Measurements from ENCODE around the gene CEP72. TPM values are rescaled to one million over a fixed set of nuclear protein-coding genes. Genes with fewer than 3 reads are reported as not detected.

The CEP72 gene
- total RNA-seq, 2 donors from 2014 or later: 3.8 to 21.0 TPM

DNA sequence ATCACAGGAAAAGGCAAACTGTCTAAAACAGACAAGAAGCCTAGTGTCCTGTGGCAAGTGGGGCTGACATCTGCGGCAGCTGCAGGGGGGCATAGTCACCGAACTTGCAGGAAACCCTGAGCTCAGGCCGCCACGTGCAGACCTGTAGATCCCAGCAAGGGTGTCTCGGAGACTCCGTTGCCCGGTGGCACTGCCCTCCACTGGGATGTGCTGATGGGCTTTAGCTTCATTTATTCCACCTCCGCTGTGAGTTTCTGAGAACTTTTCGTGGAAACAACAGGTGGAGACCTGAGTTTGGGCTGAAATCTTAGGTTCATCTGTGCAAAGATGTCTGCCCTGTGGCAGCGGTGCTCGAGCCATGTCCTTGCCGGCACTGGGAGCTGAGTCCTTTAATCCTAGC is 22.1 kb downstream of the CEP72 start:
- H3K36me3 ChIP-seq: peaks cover 4% of the 10 kb centered on the region
- no peak overlapping the region for H3K27ac ChIP-seq
- TF ChIP-seq CTCF (IDR thresholded peaks at IDR 0.05): no peak
- intact Hi-C loops (cut with DNase I): no loop called here
- no peak overlapping the region for H3K9ac ChIP-seq (ENCODE audit: low read depth in 2 of 2, low read length in 2 of 2)
- H3K4me3 ChIP-seq: no peak overlapping the region
- no peaks in the 10 kb centered on the region for H3K27me3 ChIP-seq
- peak; percentile 13 for DNase-seq
- no peaks in the 10 kb centered on the region for H3K4me1 ChIP-seq
- H3K9me3 ChIP-seq: no peaks in the 10 kb centered on the region

- Histone ChIP-seq H3K9me3 (no peaks in the 10 kb centered on the region), H3K36me3 (peaks cover 4% of the 10 kb centered on the region), H3K4me3 (no peak overlapping the region), H3K9ac (ENCODE audit: low read depth in 2 of 2, low read length in 2 of 2) (no peak overlapping the region), H3K27me3 (no peaks in the 10 kb centered on the region), H3K27ac (no peak overlapping the region), H3K4me1 (no peaks in the 10 kb centered on the region)
- peak; percentile 7 for DNase-seq
- intact Hi-C loops (cut with DNase I): no loop called here
- TF ChIP-seq CTCF (IDR thresholded peaks at IDR 0.05): no peak
Measured at GRCh38 chr5:635306-636055, 23.3 kb downstream of the CEP72 start.

DNA sequence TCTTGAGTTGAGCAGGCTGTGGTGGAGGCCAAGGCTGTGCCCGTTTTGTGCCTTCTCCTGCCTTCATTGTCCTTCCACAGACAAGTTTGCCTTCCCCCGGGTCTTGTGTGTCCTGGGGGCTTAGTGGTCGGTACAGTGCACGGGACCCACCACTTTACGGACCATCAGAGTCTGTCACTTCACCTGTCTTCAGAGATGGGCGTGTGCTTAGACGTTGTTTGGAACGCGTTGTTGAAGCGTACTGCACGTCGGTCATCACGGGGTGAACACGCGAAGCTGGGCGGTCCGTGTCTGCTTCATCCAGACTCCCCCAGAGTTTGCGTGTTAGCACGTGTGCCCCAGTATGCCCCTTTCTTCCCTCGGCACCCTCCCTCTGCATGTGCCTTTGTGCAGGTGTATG is 24.8 kb downstream of the CEP72 start:
- peak; percentile 10 for DNase-seq
- peaks cover 4% of the 10 kb centered on the region for H3K36me3 ChIP-seq
- H3K9ac ChIP-seq (ENCODE audit: low read depth in 2 of 2, low read length in 2 of 2): no peak overlapping the region
- H3K27ac ChIP-seq: no peak overlapping the region
- H3K27me3 ChIP-seq: no peaks in the 10 kb centered on the region
- H3K4me1 ChIP-seq: no peaks in the 10 kb centered on the region
- no peak for TF ChIP-seq CTCF (IDR thresholded peaks at IDR 0.05)
- H3K4me3 ChIP-seq: no peak overlapping the region
- intact Hi-C loops (cut with DNase I): no loop called here
- H3K9me3 ChIP-seq: no peaks in the 10 kb centered on the region

GRCh38 chr5:637581-638450 is 25.7 kb downstream of the CEP72 start:
- intact Hi-C loops (cut with DNase I): no loop called here
- no peak overlapping the region for H3K4me3 ChIP-seq
- TF ChIP-seq CTCF (IDR thresholded peaks at IDR 0.05): no peak
- DNase-seq: peak; percentile 11
- peaks cover 4% of the 10 kb centered on the region for H3K36me3 ChIP-seq
- no peaks in the 10 kb centered on the region for H3K9me3 ChIP-seq
- H3K27ac ChIP-seq: no peak overlapping the region
- H3K9ac ChIP-seq (ENCODE audit: low read depth in 2 of 2, low read length in 2 of 2): no peak overlapping the region
- H3K27me3 ChIP-seq: no peaks in the 10 kb centered on the region
- H3K4me1 ChIP-seq: no peaks in the 10 kb centered on the region

- Histone ChIP-seq H3K4me3 (no peak overlapping the region), H3K9ac (ENCODE audit: low read depth in 2 of 2, low read length in 2 of 2) (no peak overlapping the region), H3K27ac (no peak overlapping the region), H3K27me3 (no peaks in the 10 kb centered on the region), H3K9me3 (no peaks in the 10 kb centered on the region), H3K4me1 (no peaks in the 10 kb centered on the region), H3K36me3 (peaks cover 4% of the 10 kb centered on the region)
- TF ChIP-seq CTCF (IDR thresholded peaks at IDR 0.05): no peak
- DNase-seq: peak; percentile 11
- intact Hi-C loops (cut with DNase I): no loop called here
Measured at GRCh38 chr5:638501-639252, 26.5 kb downstream of the CEP72 start.
